Islet of Langerhans (tissue), 1 donor: ENCODE results near the gene CCDC185.

ENCODE experiments used
- FAIRE-seq: peaks from one replicate; lab custom pipeline; 2011; peaks lifted over from hg19 to GRCh38; lab: Jason Lieb, UNC

Gene CCDC185

GRCh38 chr1:223393275-223394214 is at the start of gene CCDC185:
CCDC185 (plus strand) TSS chr1:223393415; CDS start chr1:223393476, 61 bp downstream.
- no peak for FAIRE-seq

GRCh38 chr1:223343692-223344091 is 49.5 kb upstream of the CCDC185 start:
- no peak for FAIRE-seq

GRCh38 chr1:223344491-223344890 is 48.7 kb upstream of the CCDC185 start:
- FAIRE-seq = no peak

GRCh38 chr1:223345720-223346119 is 47.5 kb upstream of the CCDC185 start:
- no peak for FAIRE-seq

- FAIRE-seq = no peak
These were observed 46.9 kb upstream of the CCDC185 start for GRCh38 chr1:223346311-223346710.

GRCh38 chr1:223347583-223347982 is 45.6 kb upstream of the CCDC185 start:
- FAIRE-seq = no peak

GRCh38 chr1:223348439-223348838 is 44.8 kb upstream of the CCDC185 start:
- no peak for FAIRE-seq

- FAIRE-seq = no peak
These were observed 44.0 kb upstream of the CCDC185 start for GRCh38 chr1:223349241-223349640.

- no peak for FAIRE-seq
These were observed 42.8 kb upstream of the CCDC185 start for GRCh38 chr1:223350361-223350908.

GRCh38 chr1:223352944-223353343 is 40.3 kb upstream of the CCDC185 start:
- FAIRE-seq = no peak

GRCh38 chr1:223353939-223354338 is 39.3 kb upstream of the CCDC185 start:
- no peak for FAIRE-seq

- no peak for FAIRE-seq
These were observed 37.5 kb upstream of the CCDC185 start for GRCh38 chr1:223355699-223356098.

GRCh38 chr1:223358826-223359225 is 34.4 kb upstream of the CCDC185 start:
- no peak for FAIRE-seq

- no peak for FAIRE-seq
These were observed 30.0 kb upstream of the CCDC185 start for GRCh38 chr1:223363057-223363855.

GRCh38 chr1:223363856-223364684 is 29.1 kb upstream of the CCDC185 start, which contains the start of gene SUSD4:
SUSD4 (minus strand) TSS chr1:223364176; CDS start chr1:223363425, 751 bp downstream.
- FAIRE-seq = no peak

- no peak for FAIRE-seq
These were observed 28.4 kb upstream of the CCDC185 start for GRCh38 chr1:223364685-223365382.

GRCh38 chr1:223374064-223374610 is 19.1 kb upstream of the CCDC185 start:
- no peak for FAIRE-seq

- no peak for FAIRE-seq
These were observed 14.5 kb upstream of the CCDC185 start for GRCh38 chr1:223378754-223379153.

- FAIRE-seq = no peak
These were observed 7.2 kb upstream of the CCDC185 start for GRCh38 chr1:223386013-223386412.

- FAIRE-seq = no peak
These were observed 2.6 kb upstream of the CCDC185 start for GRCh38 chr1:223390618-223391017.

GRCh38 chr1:223394242-223394641 is 1.0 kb downstream of the CCDC185 start:
- no peak for FAIRE-seq
